H1 (cell line): ENCODE results near the gene UBTD1. TPM values are rescaled to one million over a fixed set of nuclear protein-coding genes. Genes with fewer than 3 reads are reported as not detected.
A peak's percentile ranks its signal among the peaks of the same experiment; 100 is the strongest.

Experiments used
- CBX8 ChIP-seq: fragments of 300-800, 300-1000 bp; sonication (generic); IDR thresholded peaks from 2 replicates; pipeline ENCODE4 v1.7.1; 2016; ENCODE audit warnings: low read depth, low read length, borderline replicate concordance
- CHD2 ChIP-seq: IDR thresholded peaks from 2 replicates; pipeline ENCODE4 v1.6.1; 2012; ENCODE audit warnings: low read length, improper control_type of control experiment
- CREB1 ChIP-seq: IDR thresholded peaks from 2 replicates; pipeline ENCODE4 v1.6.1; 2012; ENCODE audit warnings: inconsistent platforms
- EZH2 ChIP-seq: fragments of 200-600 bp; sonication (generic); IDR thresholded peaks from 2 replicates; pipeline ENCODE4 v1.7.1; 2012; ENCODE audit warnings: low read depth, mild to moderate bottlenecking, moderate library complexity, low read length, inconsistent platforms; ENCODE audit not compliant: severe bottlenecking
- JUND ChIP-seq: IDR thresholded peaks from 2 replicates; pipeline ENCODE4 v1.6.1; 2011; ENCODE audit warnings: mild to moderate bottlenecking, improper control_type of control experiment, low read length
- MAX ChIP-seq: IDR thresholded peaks from 2 replicates; pipeline ENCODE4 v1.6.1; 2012; ENCODE audit warnings: inconsistent platforms
- POLR2A ChIP-seq, 2 experiments: IDR thresholded peaks; 1 replicate in 1 of 2; 2 replicates in 1 of 2; pipeline ENCODE4 v1.6.1; 2011; ENCODE audit warnings: low read depth in 2 of 2, low read length in 2 of 2, mild to moderate bottlenecking in 2 of 2; ENCODE audit errors: control extremely low read depth in 1 of 2
- POLR2AphosphoS5 ChIP-seq: IDR thresholded peaks from 2 replicates; pipeline ENCODE4 v1.6.1; 2011; ENCODE audit warnings: low read depth, low read length
- SAP30 ChIP-seq: fragments of 300-600 bp; sonication (generic); IDR thresholded peaks from 2 replicates; pipeline ENCODE4 v1.7.1; 2012; ENCODE audit warnings: low read length, moderate library complexity, mild to moderate bottlenecking, inconsistent platforms; ENCODE audit not compliant: insufficient read depth, insufficient replicate concordance
- SIN3A ChIP-seq, 2 experiments: IDR thresholded peaks in 1 of 2; conservative IDR thresholded peaks in 1 of 2; 2 replicates each; pipeline ENCODE4 v1.6.1; 2011 to 2012; ENCODE audit warnings: low read length in 2 of 2, improper control_type of control experiment in 1 of 2, low read depth in 1 of 2, mild to moderate bottlenecking in 1 of 2
- SIX5 ChIP-seq: IDR thresholded peaks from 2 replicates; pipeline ENCODE4 v1.6.1; 2011; ENCODE audit warnings: mild to moderate bottlenecking, low read depth, low read length
- TCF12 ChIP-seq: IDR thresholded peaks from 2 replicates; pipeline ENCODE4 v1.6.1; 2011; ENCODE audit warnings: low read depth, mild to moderate bottlenecking, low read length
- polyA plus RNA-seq, 7 experiments: library from polyadenylated mRNA; depleted of rRNA in 3 of 7; stranded (reverse) in 5 of 7; unstranded in 2 of 7; fragments of >200 nt in 5 of 7; fragments of 200-250 nt in 2 of 7; gene quantifications; 1 replicate in 5 of 7; 2 replicates in 1 of 7; 4 replicates in 1 of 7; pipeline versions ENCODE4 v1.2.1 to v1.2.3, GENCODE V29; 2011 to 2013; ENCODE audit warnings: missing spikeins in 2 of 7, mixed read lengths in 2 of 7
- total RNA-seq: library from RNA; stranded (reverse); fragmentation: NEBNext Ultra II Directional; extraction: Animal tissue kit (Norgen Biotek cat#: 25700); gene quantifications from 2 replicates; pipeline ENCODE4 v1.2.1, GENCODE V29; 2021

The UBTD1 gene
- total and polyA plus RNA-seq, 2 of the 8 experiments (the other 6 are each of a cell fraction or from before 2014, with no cell fraction given): 22.3 to 36.2 TPM

GRCh38 chr10:97497572-97498075 lies 1.1 kb upstream of the UBTD1 start (continued):
- TF ChIP-seq EZH2: no peak
- TF ChIP-seq JUND: no peak
- TF ChIP-seq SIX5: no peak
- no peak for TF ChIP-seq TCF12
- no peak for TF ChIP-seq CHD2
- TF ChIP-seq SAP30: peak; percentile 84
- TF ChIP-seq CBX8: no peak
- peak; percentile 9 to 82; a peak in 2 of 4 replicates for TF ChIP-seq SIN3A (conservative IDR thresholded peaks at IDR 0.05 in 1 of 2, IDR thresholded peaks at IDR 0.05 in 1 of 2; ENCODE audit: low read depth in 1 of 2, low read length in 2 of 2)
- TF ChIP-seq POLR2AphosphoS5: peak; percentile 75; the same call in 1 of the 2 replicates
- peak; percentile 19; the same call in 1 of the 2 replicates for TF ChIP-seq CREB1
- TF ChIP-seq POLR2A (IDR thresholded peaks at IDR 0.05; ENCODE audit: control extremely low read depth in 1 of 2, low read depth in 2 of 2, low read length in 2 of 2): peak; percentile 6 to 45; a peak in 2 of 3 replicates
- TF ChIP-seq MAX: peak; percentile 77
